Non-pigmented ciliary epithelial cell (primary cell): ENCODE data around the gene TMPRSS9.
"Not testable (repeated sequence)": the region's sequence is repeated elsewhere in the genome, so short reads cannot be mapped to it uniquely, and the experiment has no call there.

Experiments used
- DNase-seq: peaks from one replicate; pipeline ENCODE4 v3.0.0-alpha.2; 2010; ENCODE audit warnings: low read depth

TMPRSS9 gene

DNA sequence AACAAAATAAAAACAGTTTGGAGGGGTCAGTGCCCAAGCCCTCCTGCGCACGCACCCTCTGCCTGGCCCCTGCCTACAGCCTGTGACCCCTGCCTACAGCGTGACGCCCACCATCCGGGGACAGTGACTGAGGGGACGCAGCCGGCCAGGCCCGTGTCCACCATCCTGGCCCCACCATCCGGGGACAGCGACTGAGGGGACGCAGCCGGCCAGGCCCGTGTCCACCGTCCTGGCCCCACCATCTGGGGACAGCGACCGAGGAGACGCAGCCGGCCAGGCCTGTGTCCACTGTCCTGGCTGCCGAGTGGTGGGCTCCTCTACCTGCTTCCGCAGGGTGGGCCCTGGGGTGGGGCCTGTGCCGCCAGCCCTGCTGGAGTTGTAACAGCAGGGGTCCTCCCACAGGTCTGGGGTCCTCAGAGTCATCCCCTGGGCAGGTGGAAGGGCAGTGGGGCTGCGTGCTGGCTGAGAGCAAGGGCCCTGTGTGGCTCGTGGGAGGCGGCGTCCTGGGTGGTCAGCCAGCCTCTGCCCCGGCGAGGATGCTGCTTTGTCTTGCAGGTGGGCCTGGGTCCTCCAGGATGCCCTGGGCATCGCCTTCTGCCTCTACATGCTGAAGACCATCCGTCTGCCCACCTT, 17.3 kb upstream of the TMPRSS9 start:
- no peak for DNase-seq

DNA sequence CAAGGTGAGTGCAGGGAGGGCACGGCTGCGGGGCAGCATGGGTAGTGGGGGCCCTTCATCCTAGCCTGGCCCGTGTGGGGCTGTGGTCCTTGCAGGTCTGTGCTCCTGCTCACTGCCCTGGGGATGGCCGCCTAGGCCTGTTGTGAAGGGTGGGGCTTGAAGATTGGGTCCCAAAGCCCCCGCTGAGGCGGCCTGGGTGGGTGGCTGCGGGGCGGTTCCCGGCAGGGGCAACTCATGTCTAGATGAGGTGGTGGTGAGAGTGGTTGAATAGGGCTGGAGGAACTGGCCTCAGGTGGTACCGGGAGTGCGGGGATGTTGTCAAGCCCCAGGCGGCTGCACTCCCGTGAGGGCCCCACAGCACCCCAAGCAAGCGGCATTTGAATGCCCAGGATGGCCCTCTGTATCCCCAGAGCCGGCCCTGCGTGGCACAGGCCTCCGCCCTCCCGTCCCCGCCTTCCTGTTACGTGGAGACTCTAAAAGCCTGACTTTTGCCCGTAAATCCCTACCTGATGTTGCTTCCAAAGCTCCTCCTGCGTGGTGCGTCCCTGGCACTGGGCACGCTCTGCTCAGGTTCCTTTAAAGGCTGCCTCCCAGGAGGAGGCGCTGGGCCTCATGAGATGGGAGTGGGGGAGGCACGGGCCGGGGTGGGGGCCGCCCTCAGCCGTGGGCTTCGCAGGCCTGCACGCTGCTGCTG, 16.6 kb upstream of the TMPRSS9 start:
- DNase-seq = no peak

- no peak for DNase-seq
These were observed 15.6 kb upstream of the TMPRSS9 start for GRCh38 chr19:2344381-2344870.

DNA sequence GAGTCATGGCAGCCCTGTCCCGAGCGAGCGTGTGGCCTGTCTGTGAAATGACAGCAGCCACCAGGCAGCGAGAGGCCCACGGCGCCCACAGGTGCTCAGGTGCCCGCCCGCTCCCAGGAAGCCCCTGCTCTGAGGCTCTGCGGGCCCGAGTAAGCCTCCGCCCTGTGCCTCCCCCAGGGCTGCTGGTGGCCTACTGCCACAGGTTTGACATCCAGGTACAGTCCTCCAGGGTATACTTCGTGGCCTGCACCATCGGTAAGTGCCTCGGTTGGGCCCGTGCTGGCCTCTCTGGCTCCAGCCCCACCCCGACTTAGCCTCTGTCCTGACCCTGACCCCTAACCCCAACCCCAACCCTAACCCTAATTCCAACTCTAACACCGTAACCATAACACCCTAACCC, 15.0 kb upstream of the TMPRSS9 start:
- DNase-seq = no peak

GRCh38 chr19:2345794-2346663, 14.0 kb upstream of the TMPRSS9 start:
- DNase-seq = no peak

DNA sequence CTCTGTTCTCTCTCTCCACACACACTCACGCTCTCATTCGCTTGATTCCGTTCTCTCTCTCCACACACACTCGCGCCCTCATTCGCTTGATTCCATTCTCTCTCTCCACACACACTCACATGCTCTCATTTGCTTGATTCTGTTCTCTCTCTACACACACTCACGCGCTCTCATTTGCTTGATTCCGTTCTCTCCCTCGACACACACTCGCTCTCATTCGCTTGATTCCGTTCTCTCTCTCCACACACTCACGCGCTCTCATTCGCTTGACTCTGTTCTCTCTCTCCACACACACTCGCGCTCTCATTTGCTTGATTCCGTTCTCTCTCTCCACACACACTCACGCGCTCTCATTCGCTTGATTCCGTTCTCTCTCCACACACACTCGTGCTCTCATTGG, 10.2 kb upstream of the TMPRSS9 start:
- DNase-seq = not testable (repeated sequence)

- no peak for DNase-seq
These were observed 9.4 kb upstream of the TMPRSS9 start for GRCh38 chr19:2350656-2351055.

DNA sequence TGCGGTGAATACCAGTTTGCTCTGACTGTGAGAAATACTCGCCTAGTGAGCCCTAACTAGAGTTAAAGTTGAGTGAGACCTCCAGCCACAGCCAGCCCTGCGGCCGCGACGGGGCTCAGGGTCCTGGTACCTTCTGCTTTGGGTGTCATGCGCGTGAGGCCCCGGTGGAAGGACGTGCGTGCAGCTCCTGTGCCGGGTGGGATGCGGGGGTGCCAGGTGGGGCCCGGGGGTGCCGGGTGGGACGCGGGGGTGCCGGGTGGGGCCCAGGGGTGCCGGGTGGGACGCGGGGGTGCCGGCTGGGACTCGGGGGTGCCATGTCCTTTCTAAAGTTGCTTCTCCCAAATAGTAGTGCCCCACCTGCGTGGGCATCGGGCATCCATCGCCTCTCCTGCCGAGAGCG, 8.5 kb upstream of the TMPRSS9 start:
- DNase-seq = no peak

GRCh38 chr19:2352121-2352520, 7.9 kb upstream of the TMPRSS9 start:
- no peak for DNase-seq

DNA sequence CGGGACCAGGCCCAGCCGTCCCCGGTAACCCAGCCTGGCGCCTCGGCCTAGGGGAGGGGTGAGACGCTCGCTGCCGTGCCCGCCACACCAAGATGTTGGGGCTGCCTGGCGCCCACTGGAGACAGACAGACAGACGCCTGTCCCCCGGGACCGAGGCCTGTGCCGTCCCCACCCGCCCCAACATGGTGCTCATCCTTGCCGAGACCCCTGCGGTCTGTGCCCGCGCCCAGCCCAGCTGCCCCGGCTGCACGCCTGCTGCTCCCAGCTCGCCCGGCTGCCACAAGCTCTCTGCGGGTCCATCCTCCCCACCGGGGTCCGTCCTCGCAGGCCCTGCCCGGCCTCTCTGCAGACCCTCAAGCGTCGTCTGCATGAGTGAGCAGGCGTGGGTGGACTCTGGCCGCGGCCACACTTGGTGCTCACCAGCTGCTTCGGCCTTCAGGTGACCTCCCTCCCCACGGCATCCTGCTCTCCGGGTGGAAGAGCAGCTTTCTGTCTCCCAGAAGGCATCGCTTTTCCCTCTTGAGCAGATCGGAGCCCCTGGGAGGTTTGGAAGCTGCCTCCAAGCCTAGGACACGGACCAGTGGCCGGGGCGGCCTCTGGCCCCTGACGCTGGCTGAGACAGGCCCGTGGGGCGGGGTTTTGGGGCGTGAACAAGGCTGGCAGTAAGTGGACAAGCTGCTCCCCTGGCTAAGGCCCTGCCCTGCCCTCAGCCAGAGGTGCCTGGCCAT, 6.7 kb upstream of the TMPRSS9 start:
- DNase-seq = no peak

- DNase-seq = no peak
These were observed 6.0 kb upstream of the TMPRSS9 start for GRCh38 chr19:2353887-2354592.

DNA sequence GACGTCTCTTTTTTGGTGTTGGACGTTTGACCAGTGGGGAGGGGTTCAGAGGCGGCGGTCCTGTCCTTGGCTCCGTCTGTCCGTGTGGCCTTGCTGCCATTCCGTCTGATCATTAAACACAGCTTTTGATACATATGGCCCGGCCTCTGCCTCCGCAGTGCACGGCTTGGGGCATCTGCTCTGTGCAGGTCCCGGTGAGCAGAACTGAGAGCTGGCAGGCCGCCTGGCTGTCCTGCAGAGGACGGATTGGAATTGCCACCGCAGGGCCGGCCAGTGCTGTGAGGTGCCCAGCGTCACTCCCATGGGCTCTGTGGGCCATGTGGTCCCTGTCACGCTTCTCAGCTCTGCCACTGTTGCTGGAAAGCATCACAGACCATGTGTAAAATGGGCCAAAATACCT, 5.4 kb upstream of the TMPRSS9 start:
- DNase-seq = no peak

GRCh38 chr19:2355168-2356035, 4.7 kb upstream of the TMPRSS9 start:
- no peak for DNase-seq

GRCh38 chr19:2356036-2356646, 3.9 kb upstream of the TMPRSS9 start:
- no peak for DNase-seq

DNA sequence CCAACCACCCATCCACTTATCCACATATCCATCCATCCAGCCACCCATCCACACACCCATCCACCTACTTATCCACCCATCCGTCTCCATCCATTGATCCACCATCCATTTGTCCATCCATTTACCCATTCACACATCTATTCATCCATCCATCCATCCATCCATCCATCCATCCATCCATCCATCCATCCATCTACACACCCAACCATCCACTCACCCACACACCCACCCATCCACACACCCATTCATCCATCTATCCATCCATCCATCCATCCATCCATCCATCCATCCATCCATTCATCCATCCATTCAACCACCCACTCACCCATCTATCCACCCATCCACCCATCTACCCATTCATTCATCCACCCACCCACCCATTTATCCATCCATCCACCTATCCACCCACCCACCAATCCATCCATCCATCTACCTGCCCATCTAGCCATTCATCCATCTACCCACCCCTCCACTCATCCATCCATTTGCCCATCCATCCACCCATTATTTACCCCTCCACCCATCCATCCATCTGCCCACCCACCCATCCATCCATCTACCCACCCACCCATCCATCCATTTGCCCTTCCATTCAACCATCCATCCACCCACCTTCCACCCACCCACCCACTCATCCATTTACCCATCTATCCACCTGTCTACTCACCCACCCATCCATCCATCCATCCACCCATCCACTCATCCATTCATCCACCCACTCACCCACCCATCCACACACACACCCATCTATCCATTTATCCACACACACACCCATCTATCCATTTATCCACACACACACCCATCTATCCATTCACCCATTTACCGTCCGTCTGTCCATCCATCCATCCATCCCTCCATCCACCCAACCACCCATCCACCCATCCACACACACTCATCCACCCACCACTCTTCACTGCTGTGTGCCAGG, 2.5 kb upstream of the TMPRSS9 start:
- DNase-seq = no peak

GRCh38 chr19:2358548-2359173, 1.4 kb upstream of the TMPRSS9 start:
- DNase-seq = no peak

GRCh38 chr19:2360833-2361232, 768 bp downstream of the TMPRSS9 start:
- DNase-seq = no peak

DNA sequence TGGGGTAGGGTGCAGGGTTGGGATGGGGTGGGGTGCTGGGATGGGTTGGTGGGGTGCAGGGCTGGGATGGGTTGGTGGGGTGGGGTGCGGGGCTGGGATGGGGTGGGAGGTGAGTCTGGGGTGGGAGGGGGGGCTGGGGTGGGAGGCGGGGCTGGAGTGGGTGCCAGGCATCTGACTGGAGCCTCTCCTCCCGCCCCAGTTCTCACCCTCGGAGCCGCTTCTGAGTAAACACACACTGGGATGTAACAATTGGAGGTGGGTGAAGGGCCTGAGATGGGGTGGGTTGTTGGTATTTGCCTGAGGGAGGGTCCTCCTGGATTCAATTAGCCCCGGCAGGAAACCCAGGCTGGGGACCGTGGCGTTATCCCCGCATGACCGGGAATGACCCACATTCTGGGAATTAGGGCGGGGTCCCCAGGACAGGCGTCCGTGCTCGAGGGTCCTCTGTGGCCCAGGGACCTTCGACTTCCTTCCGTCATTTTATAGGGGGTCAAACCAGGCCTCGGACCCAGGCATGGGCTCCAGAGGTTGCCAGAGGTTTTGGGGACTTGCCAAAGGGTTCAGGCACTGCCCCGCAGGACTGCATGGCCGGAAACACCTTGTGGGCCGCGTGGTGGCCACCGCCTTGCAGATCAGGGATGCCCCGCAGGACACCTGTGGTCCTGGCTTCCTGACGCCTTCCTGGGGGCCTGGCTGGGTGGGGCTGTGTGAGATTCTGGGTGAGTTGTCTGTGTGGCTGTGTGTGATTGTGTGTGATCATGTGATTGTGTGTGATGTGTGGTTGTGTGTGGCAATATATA, 1.4 kb downstream of the TMPRSS9 start:
- no peak for DNase-seq
